Pancreas (tissue), 10 donors: ENCODE measurements around the gene RAB3A. TPM values are rescaled to one million over a fixed set of nuclear protein-coding genes. Genes with fewer than 3 reads are reported as not detected.

Source experiments
- ATAC-seq, 4 donors: fragments of 200-7000 bp; cut with Tn5 transposase; one replicate each; pipeline versions ENCODE4 v1.8.0 to v1.9.1; 2020; ENCODE audit warnings: mild to moderate bottlenecking in 4 of 4, moderate library complexity in 4 of 4
- DNase-seq, 6 donors: peaks; one replicate each; pipeline ENCODE4 v3.0.0-alpha.2; 2020
- FAIRE-seq: peaks from 2 replicates; lab custom pipeline; 2012; peaks lifted over from hg19 to GRCh38; lab: Jason Lieb, UNC
- H3K27ac ChIP-seq, 4 donors: fragments of 200-600 bp; sonication (generic); 1 replicate in 3 of 4; 2 replicates in 1 of 4; pipeline versions ENCODE4 v1.5.0 to v1.8.0; 2020
- H3K27me3 ChIP-seq, 4 donors: fragments of 200-600 bp; one replicate each; pipeline ENCODE4 v1.8.0; 2021
- H3K36me3 ChIP-seq, 3 donors: fragments of 200-600 bp; sonication (generic) in 1 of 3; one replicate each; pipeline versions ENCODE4 v1.5.0 to v1.8.0; 2020 to 2021
- H3K4me1 ChIP-seq, 3 donors: fragments of 200-600 bp; one replicate each; pipeline ENCODE4 v1.8.0; 2021
- H3K4me3 ChIP-seq, 4 donors: fragments of 200-600 bp; sonication (generic) in 2 of 4; one replicate each; pipeline versions ENCODE4 v1.5.0 to v1.8.0; 2020 to 2021
- H3K9me3 ChIP-seq, 4 donors: fragments of 200-600 bp; one replicate each; pipeline ENCODE4 v1.8.0; 2021
- CTCF ChIP-seq, 4 donors: fragments of 200-600 bp; sonication (generic) in 3 of 4; IDR thresholded peaks; one replicate each; pipeline versions ENCODE4 v1.5.0 to v1.8.0; 2021; ENCODE audit warnings: antibody characterized with exemption in 4 of 4
- WGBS, 2 donors: extraction: QIAGEN DNeasy Blood & Tissue Kit; methylation state at CpG; one replicate each; pipeline ENCODE4 v1.1.7; 2013; 5-methylcytosine and 5-hydroxymethylcytosine counted together
- intact Hi-C, 3 donors: fragments of 100-400 bp; cut with DNase I; formaldehyde crosslinking; loops; one replicate each; pipeline versions ENCODE4 v1.11.1 to v1.14.2; 2022
- polyA plus RNA-seq, 2 donors: library from polyadenylated mRNA; stranded (reverse); fragments of 200-250 nt; gene quantifications; one replicate each; pipeline ENCODE4 v1.2.3, GENCODE V29; 2013
- total RNA-seq, 6 donors: library from RNA; stranded (reverse); fragmentation: NEBNext Ultra II Directional in 4 of 6; extraction: Animal tissue kit (Norgen Biotek cat#: 25700) in 4 of 6; gene quantifications; one replicate each; pipeline versions ENCODE4 v1.2.1 to v1.2.4, GENCODE V29; 2021 to 2023
- donor health status: healthy with polysubstance abuse.
- donor health status: DM: no; HTN: no; CAD: no; lungs with moderate emphysema.
- donor health status: DM: no; HTN: no; CAD: no.
- donor health status: control.
- donor health status: control.
- donor health status: Bipolar disorder and iron deficiency.
- donor health status: DM: yes; HTN: yes; CAD: no.
- donor health status: DM: no; HTN: no; CAD: no.
- donor health status: DM: no; HTN: no; CAD: no.
- donor health status: DM: yes; HTN: yes; CAD: no.

The RAB3A gene
- total and polyA plus RNA-seq, 8 donors: 0.79 to 4.4 (median 1.8) TPM

GRCh38 chr19:18196511-18196845 is 7.4 kb downstream of the RAB3A start:
- WGBS, 2 donors: 80 to 81% methylated on average over 7 of the region's 7 CpGs
- H3K36me3 ChIP-seq: no peaks in the 10 kb centered on the region
- DNase-seq (no peak), ATAC-seq (no peak), FAIRE-seq (no peak)
- no peaks in the 10 kb centered on the region for H3K9me3 ChIP-seq
- no peaks in the 10 kb centered on the region for H3K27me3 ChIP-seq
- no peak overlapping the region for H3K27ac ChIP-seq
- intact Hi-C loops: no loop called here
- no peak for TF ChIP-seq CTCF (IDR thresholded peaks at IDR 0.05)
- H3K4me3 ChIP-seq: no peak overlapping the region
- H3K4me1 ChIP-seq: peaks cover 0 to 11% (median 9%) of the 10 kb centered on the region in 3 donors

- WGBS, 2 donors: 53 to 54% methylated on average over 27 of the region's 27 CpGs
- Histone ChIP-seq H3K4me1 (peaks cover 0 to 11% (median 9%) of the 10 kb centered on the region in 3 donors), H3K27ac (no peak overlapping the region), H3K36me3 (no peaks in the 10 kb centered on the region), H3K27me3 (no peaks in the 10 kb centered on the region), H3K4me3 (no peak overlapping the region), H3K9me3 (no peaks in the 10 kb centered on the region)
- peak in 2 of 6 donors; percentile 48 to 76 for DNase-seq
- ATAC-seq: no peak
- no peak for FAIRE-seq
- no peak for TF ChIP-seq CTCF (IDR thresholded peaks at IDR 0.05)
- intact Hi-C loops: no loop called here
Observed at GRCh38 chr19:18194554-18195238, 9.1 kb downstream of the RAB3A start.

- TF ChIP-seq CTCF (IDR thresholded peaks at IDR 0.05): no peak
- H3K4me3 ChIP-seq: peak overlapping the region in 1 of 4 donors; percentile 98
- intact Hi-C loops: no loop called here
- H3K36me3 ChIP-seq: no peaks in the 10 kb centered on the region
- DNase-seq (no peak), ATAC-seq (no peak), FAIRE-seq (no peak)
- no peaks in the 10 kb centered on the region for H3K27me3 ChIP-seq
- 45 to 47% methylated on average over 12 of the region's 12 CpGs for WGBS, 2 donors
- no peak overlapping the region for H3K27ac ChIP-seq
- H3K9me3 ChIP-seq: no peaks in the 10 kb centered on the region
- peaks cover 0 to 11% (median 9%) of the 10 kb centered on the region in 3 donors for H3K4me1 ChIP-seq
Observed at GRCh38 chr19:18194181-18194530, 9.7 kb downstream of the RAB3A start.

GRCh38 chr19:18193388-18194180 is 10.3 kb downstream of the RAB3A start:
- Histone ChIP-seq H3K4me1 (peaks cover 0 to 11% (median 9%) of the 10 kb centered on the region in 3 donors), H3K36me3 (no peaks in the 10 kb centered on the region), H3K27me3 (no peaks in the 10 kb centered on the region), H3K27ac (peak overlapping the region; percentile 38 to 69 (median 60)), H3K4me3 (peak overlapping the region; percentile 48 to 98 (median 66)), H3K9me3 (no peaks in the 10 kb centered on the region)
- 3 to 4% methylated on average over 39 to 46 of the region's 46 CpGs for WGBS, 2 donors
- FAIRE-seq: no peak
- intact Hi-C loops: no loop called here
- DNase-seq: peak in 1 of 6 donors; percentile 58
- peak in 1 of 4 donors; percentile 1 for ATAC-seq
- TF ChIP-seq CTCF (IDR thresholded peaks at IDR 0.05): no peak
